ENCODE results near the gene CCM2L.

Gene CCM2L

DNA sequence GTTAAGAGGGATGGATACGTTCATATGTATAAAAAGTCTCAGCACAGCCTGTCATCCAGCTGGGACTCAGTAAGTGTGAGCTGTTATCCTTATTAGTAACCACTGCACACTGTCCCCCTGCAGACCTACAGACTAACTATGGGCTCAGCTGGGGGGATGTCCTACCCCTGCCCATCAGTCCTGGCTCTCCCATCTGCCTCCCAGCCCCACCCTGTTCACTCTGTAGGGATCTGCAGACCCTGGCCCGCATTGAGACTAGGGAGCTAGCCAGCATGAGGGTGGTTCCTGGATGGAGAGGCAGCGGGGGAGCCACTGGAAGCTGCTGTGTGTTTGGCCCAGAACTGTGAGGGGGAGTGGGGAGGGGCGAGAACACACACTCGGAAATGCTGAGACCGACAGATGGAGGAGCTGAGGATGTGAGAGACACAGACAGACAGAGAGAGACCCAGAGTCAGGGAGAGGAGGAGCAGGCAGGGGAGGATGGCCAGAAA, 25.2 kb upstream of the CCM2L start:
- Mint-ChIP-seq H3K27ac (no peak overlapping the region), H3K4me3 (no peak overlapping the region), H3K36me3 (no peaks in the 10 kb centered on the region), H3K9me3 (ENCODE audit: low read depth) (no peaks in the 10 kb centered on the region), H3K27me3 (peaks cover 6% of the 10 kb centered on the region), H3K4me1 (ENCODE audit: low read depth) (no peaks in the 10 kb centered on the region)

DNA sequence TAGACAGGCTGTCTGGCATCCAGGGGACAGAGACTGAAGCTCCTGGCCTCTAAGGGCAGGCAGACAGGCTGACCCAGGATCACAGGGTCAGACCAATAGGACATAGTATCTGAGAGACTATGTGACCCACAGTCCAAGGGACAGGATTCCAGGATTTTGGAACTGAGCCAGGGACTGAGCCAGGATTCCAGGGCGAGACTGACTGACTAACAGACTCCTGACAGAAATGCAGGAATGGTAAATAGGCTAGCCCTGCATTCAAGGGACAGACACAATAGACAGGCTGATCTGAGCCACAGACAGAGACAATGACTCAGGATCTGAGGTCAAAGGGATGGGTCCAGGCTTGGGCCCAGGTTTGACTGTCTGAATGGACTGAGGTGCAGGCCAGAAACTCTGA, 22.5 kb upstream of the CCM2L start:
- H3K9me3 Mint-ChIP-seq (ENCODE audit: low read depth): no peaks in the 10 kb centered on the region

DNA sequence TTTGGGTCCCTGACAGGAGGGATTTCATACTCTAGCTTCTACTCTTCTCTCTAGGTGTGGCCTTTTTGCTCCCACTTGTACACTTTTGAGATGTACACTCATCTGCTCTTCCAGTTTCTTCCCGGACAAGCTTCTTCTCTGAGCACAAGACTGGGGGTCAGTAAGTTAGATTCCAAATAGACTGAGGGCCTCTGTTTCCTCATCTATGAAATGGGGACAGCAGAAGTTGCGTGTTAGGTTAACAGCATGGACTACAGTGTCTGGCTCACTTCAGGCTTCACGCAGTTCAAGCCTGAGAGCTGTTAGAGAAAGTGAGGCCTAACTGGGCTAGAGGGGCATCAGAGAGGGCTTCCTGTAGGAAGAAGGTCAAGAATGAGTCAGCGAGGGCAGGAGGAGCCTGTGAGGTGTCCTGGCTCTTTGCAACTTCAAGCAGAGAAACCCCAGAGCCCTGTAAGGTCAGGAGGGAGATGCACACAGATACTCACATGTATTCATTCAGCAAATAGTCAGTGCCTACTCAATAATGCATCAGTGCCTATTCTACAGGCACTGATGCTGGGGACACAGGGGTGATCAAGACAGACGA, 21.7 kb upstream of the CCM2L start:
- Mint-ChIP-seq H3K27me3 (peaks cover 3% of the 10 kb centered on the region), H3K36me3 (no peaks in the 10 kb centered on the region), H3K27ac (no peak overlapping the region), H3K9me3 (ENCODE audit: low read depth) (no peaks in the 10 kb centered on the region), H3K4me3 (no peak overlapping the region), H3K4me1 (ENCODE audit: low read depth) (no peaks in the 10 kb centered on the region)

More for the DNA sequence above, 22.5 kb upstream of the CCM2L start:
- no peaks in the 10 kb centered on the region for H3K4me1 Mint-ChIP-seq (ENCODE audit: low read depth)
- H3K36me3 Mint-ChIP-seq: no peaks in the 10 kb centered on the region
- no peak overlapping the region for H3K4me3 Mint-ChIP-seq
- peaks cover 6% of the 10 kb centered on the region for H3K27me3 Mint-ChIP-seq
- H3K27ac Mint-ChIP-seq: no peak overlapping the region

DNA sequence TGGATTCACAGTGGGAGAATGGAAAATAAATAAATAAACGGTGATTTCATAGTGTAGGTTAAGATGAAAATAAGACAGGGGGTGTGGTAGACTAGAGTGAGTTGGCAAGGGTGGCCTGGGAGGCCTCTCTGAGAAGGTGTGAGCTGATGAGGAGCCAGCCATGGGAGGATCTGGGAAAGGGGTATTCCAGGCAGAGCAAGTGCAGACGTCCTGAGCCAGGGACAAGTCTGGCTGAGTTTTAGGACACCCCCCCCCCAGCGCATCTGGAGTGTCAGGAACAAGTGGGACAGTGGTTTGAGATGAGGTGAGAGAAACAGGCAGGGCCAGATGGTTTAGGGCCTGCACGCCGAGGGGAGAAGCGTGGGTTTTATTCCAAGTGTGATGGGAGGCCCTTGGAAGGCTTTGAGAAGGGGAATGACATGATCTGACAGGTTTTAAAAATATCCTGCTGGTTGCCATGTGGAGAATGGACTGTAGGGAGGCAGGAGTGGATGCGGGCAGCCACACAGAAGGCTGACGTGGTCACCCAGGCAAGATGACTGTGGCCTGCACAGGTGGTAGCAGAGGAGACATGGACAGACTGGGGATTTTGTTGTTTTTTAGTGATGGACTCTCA, 21.1 kb upstream of the CCM2L start:
- no peaks in the 10 kb centered on the region for H3K4me1 Mint-ChIP-seq (ENCODE audit: low read depth)
- no peak overlapping the region for H3K27ac Mint-ChIP-seq

DNA sequence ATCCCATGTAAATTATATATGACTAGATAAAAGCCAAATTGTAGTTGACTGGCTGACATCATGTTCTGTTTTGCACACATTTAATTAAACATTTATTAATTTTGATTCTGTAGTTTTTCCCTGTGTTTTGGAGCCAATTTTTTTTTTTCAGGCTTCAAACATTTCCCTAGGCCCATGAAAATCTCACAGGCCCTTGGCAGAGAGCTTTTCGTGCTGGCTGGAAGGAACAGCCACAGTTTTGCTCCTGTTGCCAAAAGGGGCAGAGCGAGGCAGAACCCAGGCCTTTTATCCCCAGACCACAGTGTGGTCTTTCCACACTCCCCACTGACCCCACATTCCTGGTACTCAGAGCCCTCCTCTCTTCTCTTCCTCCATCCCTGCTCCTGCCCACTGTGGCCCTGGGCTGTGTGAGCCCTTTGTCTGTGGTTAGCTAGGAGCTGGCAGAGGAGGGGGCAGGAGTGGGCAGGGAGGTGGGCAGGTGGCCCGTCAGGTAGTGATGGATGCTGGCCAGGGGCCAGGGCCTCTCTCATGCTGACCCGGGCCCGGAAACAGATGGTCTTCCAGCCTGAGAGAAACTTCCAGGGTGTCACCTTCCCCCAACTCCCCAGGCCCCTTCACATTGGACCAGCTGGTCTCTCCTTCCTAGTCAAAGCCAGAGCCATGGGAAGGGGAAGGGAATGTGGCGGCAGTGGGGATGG, 19.4 kb upstream of the CCM2L start:
- H3K4me1 Mint-ChIP-seq (ENCODE audit: low read depth): no peaks in the 10 kb centered on the region
- H3K9me3 Mint-ChIP-seq (ENCODE audit: low read depth): no peaks in the 10 kb centered on the region
- no peak overlapping the region for H3K4me3 Mint-ChIP-seq
- H3K27ac Mint-ChIP-seq: no peak overlapping the region
- H3K27me3 Mint-ChIP-seq: peaks cover 12% of the 10 kb centered on the region
- no peaks in the 10 kb centered on the region for H3K36me3 Mint-ChIP-seq

More for the DNA sequence above, 21.1 kb upstream of the CCM2L start:
- H3K36me3 Mint-ChIP-seq: no peaks in the 10 kb centered on the region
- peaks cover 8% of the 10 kb centered on the region for H3K27me3 Mint-ChIP-seq
- no peaks in the 10 kb centered on the region for H3K9me3 Mint-ChIP-seq (ENCODE audit: low read depth)
- no peak overlapping the region for H3K4me3 Mint-ChIP-seq

DNA sequence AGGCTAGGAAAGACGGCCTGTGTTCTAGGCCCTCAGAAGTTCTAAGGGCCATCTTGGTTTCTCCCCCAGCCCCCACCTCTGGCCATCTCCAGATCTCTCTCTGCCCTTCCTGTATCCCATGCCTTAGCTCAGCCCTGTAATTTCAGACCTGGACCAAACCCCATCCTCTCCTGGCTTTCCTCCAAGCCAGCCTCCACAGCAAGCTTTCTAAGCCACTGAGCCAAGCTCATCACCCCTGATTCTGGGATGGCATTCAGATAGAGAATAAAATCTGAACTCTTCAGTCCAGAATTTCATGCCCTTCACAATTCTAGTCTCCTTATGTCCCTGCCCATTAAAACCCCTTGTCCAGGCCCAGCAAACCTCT, 18.9 kb upstream of the CCM2L start:
- Mint-ChIP-seq H3K27ac (no peak overlapping the region), H3K27me3 (peaks cover 14% of the 10 kb centered on the region), H3K4me3 (no peak overlapping the region), H3K36me3 (no peaks in the 10 kb centered on the region), H3K4me1 (ENCODE audit: low read depth) (no peaks in the 10 kb centered on the region), H3K9me3 (ENCODE audit: low read depth) (no peaks in the 10 kb centered on the region)

DNA sequence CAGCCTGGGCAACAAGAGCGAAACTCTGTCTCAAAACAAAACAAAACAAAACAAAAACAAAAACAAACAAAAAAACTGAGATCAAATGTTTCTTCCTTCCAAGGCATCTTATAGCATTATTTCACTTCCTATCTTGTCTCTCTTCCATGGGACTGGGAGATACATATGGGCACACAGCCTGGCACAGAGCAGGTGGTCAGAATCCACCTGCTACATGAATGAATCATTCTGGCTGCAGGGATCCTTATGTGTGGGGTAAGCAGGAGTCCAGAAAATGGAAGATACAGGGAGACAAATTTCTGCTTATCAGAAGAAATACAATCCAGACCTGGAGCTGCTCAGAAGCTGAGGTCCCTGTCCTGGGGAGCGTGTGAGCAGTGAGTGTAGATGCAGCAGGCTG, 18.2 kb upstream of the CCM2L start:
- H3K36me3 Mint-ChIP-seq: no peaks in the 10 kb centered on the region
- H3K27me3 Mint-ChIP-seq: peaks cover 19% of the 10 kb centered on the region
- H3K4me3 Mint-ChIP-seq: no peak overlapping the region
- no peak overlapping the region for H3K27ac Mint-ChIP-seq
- no peaks in the 10 kb centered on the region for H3K4me1 Mint-ChIP-seq (ENCODE audit: low read depth)
- no peaks in the 10 kb centered on the region for H3K9me3 Mint-ChIP-seq (ENCODE audit: low read depth)

DNA sequence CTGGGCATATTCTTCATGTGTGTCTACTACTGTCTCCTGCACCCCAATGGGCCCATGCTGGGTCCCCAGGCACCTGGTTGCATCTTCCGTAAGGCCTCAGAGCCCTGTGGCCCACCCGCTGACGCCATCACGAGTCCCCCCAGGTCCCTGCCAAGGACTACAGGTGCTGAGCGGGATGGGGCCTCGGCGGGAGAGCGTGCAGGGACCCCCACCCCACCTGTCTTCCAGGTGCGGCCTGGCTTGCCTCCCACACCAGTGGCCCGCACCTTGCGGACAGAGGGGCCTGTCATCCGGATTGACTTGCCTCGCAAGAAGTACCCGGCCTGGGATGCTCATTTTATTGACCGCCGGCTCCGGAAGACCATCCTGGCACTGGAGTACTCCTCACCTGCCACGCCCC, 13.2 kb upstream of the CCM2L start:
- Mint-ChIP-seq H3K4me3 (no peak overlapping the region), H3K27me3 (peaks cover 19% of the 10 kb centered on the region), H3K9me3 (ENCODE audit: low read depth) (no peaks in the 10 kb centered on the region), H3K4me1 (ENCODE audit: low read depth) (no peaks in the 10 kb centered on the region), H3K36me3 (no peaks in the 10 kb centered on the region), H3K27ac (no peak overlapping the region)

DNA sequence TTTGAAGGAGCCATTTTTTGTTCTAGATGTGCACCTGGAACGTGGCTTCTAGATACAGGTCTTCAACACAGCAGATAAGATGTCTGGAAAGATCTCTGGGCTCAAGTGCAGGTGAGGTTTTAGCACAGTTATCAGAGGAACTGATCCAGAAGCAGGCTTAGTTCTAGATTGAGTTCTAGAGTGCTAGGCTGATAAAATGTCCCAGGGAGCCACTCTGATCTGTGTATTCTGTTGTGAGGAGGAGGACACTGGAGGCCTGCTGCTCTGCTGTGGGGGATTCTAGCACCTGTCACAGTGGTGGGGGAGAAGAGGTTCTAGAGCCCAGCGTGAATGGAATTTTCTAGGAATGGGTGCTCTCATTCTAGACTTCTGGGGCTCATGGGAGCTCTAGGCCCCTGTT, 12.0 kb upstream of the CCM2L start:
- Mint-ChIP-seq H3K27ac (no peak overlapping the region), H3K4me1 (ENCODE audit: low read depth) (no peaks in the 10 kb centered on the region), H3K27me3 (peaks cover 16% of the 10 kb centered on the region), H3K9me3 (ENCODE audit: low read depth) (no peaks in the 10 kb centered on the region), H3K4me3 (no peak overlapping the region), H3K36me3 (no peaks in the 10 kb centered on the region)

DNA sequence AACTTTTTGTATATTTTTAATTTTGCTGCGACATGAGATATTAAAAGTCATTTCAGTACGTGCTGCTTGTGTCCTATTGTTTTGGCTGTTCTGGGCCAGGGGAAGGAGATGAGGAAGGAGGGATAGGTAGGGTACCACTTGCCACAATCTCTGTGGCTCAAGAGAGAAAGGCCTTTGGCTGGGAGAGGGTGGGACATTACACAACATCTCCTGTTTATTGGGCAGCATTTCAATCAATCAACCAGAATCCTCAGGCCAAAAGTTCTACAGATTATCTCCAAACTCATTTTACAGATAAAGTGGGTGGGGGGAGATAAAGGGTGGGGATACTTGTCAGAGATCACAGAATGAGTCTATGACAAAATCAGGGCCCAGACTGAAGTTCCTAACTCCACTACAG, 6.9 kb upstream of the CCM2L start:
- Mint-ChIP-seq H3K4me1 (ENCODE audit: low read depth) (no peaks in the 10 kb centered on the region), H3K4me3 (no peak overlapping the region), H3K27me3 (peaks cover 2% of the 10 kb centered on the region), H3K9me3 (ENCODE audit: low read depth) (no peaks in the 10 kb centered on the region), H3K27ac (no peak overlapping the region), H3K36me3 (no peaks in the 10 kb centered on the region)

DNA sequence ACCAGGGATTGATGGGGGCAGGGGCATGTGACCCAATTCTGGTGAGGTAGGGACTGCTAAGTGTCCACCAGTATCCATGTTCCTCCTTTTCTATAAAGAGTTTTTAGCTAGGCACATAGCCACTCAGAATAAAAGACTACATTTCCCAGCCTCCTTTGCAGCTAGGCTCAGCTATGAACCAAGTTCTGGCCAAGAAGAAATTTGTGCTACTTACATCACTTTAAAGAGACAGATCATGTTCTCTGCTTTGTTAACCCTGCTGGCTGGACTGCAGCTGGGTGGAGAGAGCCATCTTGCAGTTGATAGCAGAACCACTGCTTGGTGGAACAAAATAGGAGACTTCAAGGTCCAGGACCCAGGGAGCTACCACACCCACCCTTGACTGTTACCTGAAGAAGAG, 5.3 kb upstream of the CCM2L start:
- H3K9me3 Mint-ChIP-seq (ENCODE audit: low read depth): no peaks in the 10 kb centered on the region
- no peaks in the 10 kb centered on the region for H3K36me3 Mint-ChIP-seq
- H3K27me3 Mint-ChIP-seq: peaks cover 2% of the 10 kb centered on the region
- no peaks in the 10 kb centered on the region for H3K4me1 Mint-ChIP-seq (ENCODE audit: low read depth)
- no peak overlapping the region for H3K27ac Mint-ChIP-seq
- H3K4me3 Mint-ChIP-seq: no peak overlapping the region

DNA sequence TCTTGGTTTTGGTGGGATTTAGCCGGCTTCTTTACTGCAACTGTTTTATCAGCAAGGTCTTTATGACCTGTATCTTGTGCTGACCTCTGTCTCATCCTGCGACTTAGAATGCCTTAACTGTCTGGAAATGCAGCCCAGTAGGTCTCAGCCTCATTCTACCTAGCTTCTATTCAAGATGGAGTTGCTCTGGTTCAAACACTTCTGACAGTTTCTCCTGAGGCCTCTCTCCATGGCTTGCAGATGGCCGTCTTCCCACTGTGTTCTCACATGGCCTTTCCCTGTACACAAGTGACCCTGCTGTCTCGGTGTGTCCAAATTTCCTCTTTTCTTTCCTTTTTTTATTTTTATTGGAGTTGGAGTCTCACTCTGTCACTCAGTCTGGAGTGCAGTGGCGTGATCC, 4.2 kb upstream of the CCM2L start:
- Mint-ChIP-seq H3K36me3 (no peaks in the 10 kb centered on the region), H3K4me1 (ENCODE audit: low read depth) (no peaks in the 10 kb centered on the region), H3K27me3 (peaks cover 2% of the 10 kb centered on the region), H3K4me3 (no peak overlapping the region), H3K9me3 (ENCODE audit: low read depth) (no peaks in the 10 kb centered on the region), H3K27ac (no peak overlapping the region)

DNA sequence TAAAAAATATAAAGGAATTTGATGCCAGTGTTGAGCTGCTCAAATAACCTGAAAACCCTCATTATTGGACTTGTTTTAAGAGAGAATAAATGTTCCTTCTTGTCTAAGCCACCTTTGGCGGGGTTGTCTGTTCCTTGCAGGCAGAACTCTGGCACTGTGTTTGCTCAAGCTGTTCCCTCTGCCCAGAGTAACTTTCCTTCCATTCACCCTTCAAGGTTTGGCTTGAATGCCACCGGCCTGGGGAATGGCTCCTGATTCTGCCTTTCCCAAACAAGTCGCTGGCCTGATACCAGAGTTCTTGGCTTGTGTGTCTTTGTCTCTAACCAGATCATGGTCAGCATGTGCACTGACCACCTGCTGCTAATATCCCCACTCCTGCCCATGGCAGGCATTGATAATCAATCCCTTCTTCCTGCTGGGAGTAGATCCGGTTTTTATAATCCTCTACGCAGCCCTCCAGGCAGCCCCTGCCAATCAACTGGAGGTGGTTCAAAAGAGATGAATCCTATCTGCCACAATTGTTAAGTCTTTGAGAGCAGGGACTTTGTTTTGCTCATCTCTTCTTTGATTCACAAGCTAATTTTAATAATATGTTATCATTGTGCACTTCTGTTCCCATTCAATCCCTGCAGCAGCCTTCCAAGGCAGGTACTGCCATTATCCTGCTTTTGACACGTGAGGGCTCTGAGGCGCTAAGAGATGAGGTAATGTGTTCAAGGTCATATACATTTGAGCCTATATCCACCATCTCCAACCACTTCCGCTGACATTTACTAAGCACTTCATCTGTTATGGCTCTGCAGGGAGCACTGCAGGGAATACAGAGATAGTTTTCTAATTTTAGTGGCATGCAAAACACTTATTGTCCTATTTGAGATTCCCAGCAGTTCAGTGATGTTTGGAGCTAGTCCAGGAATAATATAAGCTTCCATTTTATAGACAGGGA, 3.1 kb upstream of the CCM2L start:
- Mint-ChIP-seq H3K4me3 (no peak overlapping the region), H3K9me3 (ENCODE audit: low read depth) (no peaks in the 10 kb centered on the region), H3K4me1 (ENCODE audit: low read depth) (no peaks in the 10 kb centered on the region), H3K27ac (no peak overlapping the region), H3K27me3 (peaks cover 5% of the 10 kb centered on the region), H3K36me3 (no peaks in the 10 kb centered on the region)

DNA sequence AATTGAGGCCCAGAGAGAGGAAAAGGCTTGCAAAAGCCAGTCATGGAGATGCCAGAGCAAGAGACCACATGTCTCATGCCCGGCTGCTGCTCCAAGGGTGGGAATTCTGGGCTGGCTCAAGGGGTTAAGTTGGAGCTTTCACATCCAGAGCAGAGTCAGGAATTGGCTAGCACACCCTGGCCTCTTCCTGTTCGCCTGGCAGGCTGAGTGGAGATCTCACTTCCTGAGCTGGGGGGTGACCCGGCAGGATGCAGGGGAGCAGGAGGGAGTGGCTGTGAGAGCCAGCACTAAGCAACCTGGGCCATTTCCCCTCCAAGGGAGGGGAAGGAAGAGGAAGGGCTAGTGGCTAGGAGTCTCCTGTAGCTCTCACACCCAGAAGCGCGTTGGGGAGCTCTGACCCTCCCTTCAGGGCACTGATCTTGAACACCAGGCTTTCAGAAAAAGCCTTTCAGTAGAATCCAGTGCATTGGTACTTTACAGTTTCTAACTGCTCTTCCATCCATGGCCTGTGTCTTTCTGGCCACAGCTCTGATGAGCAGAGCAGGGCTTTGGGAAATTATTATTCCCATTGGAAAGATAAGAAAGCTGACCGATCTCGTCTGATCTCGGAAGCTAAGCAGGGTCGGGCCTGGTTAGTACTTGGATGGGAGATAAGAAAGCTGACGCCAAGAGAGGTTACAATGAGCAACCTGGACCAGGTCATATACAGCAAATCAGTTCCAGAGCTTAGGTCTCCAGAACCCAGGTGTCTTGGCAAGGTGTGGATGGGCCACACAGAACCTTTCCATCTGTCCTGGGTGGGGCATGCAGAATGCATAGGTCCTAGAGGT, 2.2 kb upstream of the CCM2L start:
- Mint-ChIP-seq H3K27me3 (peaks cover 5% of the 10 kb centered on the region), H3K4me3 (no peak overlapping the region), H3K36me3 (no peaks in the 10 kb centered on the region), H3K27ac (no peak overlapping the region), H3K4me1 (ENCODE audit: low read depth) (no peaks in the 10 kb centered on the region), H3K9me3 (ENCODE audit: low read depth) (no peaks in the 10 kb centered on the region)
